Measurements from ENCODE around the gene COPS4.

DNA sequence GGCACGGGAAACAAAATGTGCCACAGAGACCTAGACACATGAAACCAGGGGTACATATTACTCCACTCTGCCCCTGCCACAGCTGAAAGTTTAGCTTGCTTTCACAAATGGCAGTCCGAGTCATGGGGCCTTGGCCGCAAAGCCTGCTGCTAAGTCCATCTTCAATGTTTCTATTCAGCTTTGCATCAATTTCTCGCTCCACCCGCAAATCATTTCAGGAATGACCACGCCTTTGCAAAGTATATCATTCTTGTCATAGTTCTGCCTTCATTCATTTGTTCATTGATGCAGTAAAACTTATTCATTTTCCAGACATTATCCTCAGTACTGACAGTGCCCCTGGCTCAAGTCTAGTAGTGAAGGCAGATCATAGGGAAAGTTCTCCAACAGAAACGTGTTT is 70.0 kb downstream of the COPS4 start:
- TF ChIP-seq EP300 (IDR thresholded peaks at IDR 0.05): no peak
- TF ChIP-seq, protein P1, sequence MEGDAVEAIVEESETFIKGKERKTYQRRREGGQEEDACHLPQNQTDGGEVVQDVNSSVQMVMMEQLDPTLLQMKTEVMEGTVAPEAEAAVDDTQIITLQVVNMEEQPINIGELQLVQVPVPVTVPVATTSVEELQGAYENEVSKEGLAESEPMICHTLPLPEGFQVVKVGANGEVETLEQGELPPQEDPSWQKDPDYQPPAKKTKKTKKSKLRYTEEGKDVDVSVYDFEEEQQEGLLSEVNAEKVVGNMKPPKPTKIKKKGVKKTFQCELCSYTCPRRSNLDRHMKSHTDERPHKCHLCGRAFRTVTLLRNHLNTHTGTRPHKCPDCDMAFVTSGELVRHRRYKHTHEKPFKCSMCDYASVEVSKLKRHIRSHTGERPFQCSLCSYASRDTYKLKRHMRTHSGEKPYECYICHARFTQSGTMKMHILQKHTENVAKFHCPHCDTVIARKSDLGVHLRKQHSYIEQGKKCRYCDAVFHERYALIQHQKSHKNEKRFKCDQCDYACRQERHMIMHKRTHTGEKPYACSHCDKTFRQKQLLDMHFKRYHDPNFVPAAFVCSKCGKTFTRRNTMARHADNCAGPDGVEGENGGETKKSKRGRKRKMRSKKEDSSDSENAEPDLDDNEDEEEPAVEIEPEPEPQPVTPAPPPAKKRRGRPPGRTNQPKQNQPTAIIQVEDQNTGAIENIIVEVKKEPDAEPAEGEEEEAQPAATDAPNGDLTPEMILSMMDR (IDR thresholded peaks at IDR 0.05): no peak
